MM.1S (cell line): ENCODE results near the gene TPK1.
"Not testable (repeated sequence)": the region's sequence is repeated elsewhere in the genome, so short reads cannot be mapped to it uniquely, and the experiment has no call there.

Source experiments
- DNase-seq: peaks from one replicate; pipeline ENCODE4 v3.0.0-alpha.2; 2015
- H2AFZ ChIP-seq: fragments of 300-600 bp; sonication (generic); 2 replicates; pipeline ENCODE4 v1.6.0; 2016; ENCODE audit warnings: antibody characterized with exemption, low read length
- H3F3A ChIP-seq: fragments of 300-600 bp; sonication (generic); 2 replicates; pipeline ENCODE4 v1.6.1; 2016; ENCODE audit warnings: mild to moderate bottlenecking, antibody characterized with exemption, low read length, moderate library complexity, mixed read lengths; ENCODE audit not compliant: insufficient read depth
- H3K27ac ChIP-seq: fragments of 300-600 bp; sonication (generic); 2 replicates; pipeline ENCODE4 v1.5.1; 2016; ENCODE audit warnings: mild to moderate bottlenecking, low read length
- H3K27me3 ChIP-seq: fragments of 300-600 bp; sonication (generic); replicated peaks from 2 replicates; pipeline ENCODE4 v1.6.0; 2016; ENCODE audit warnings: low read length; ENCODE audit not compliant: insufficient read depth
- H3K36me3 ChIP-seq: fragments of 300-600 bp; sonication (generic); replicated peaks from 2 replicates; pipeline ENCODE4 v1.6.1; 2016; ENCODE audit warnings: mild to moderate bottlenecking, low read length, mixed read lengths; ENCODE audit not compliant: insufficient read depth
- H3K4me1 ChIP-seq: fragments of 300-600 bp; sonication (generic); 2 replicates; pipeline ENCODE4 v1.6.1; 2016; ENCODE audit warnings: low read length, mixed read lengths
- H3K4me2 ChIP-seq: fragments of 300-600 bp; sonication (generic); 2 replicates; pipeline ENCODE4 v1.6.0; 2016; ENCODE audit warnings: low read depth, low read length
- H3K4me3 ChIP-seq: fragments of 300-600 bp; sonication (generic); 2 replicates; pipeline ENCODE4 v1.5.1; 2016; ENCODE audit warnings: low read length, mixed read lengths
- H3K79me2 ChIP-seq: fragments of 300-600 bp; sonication (generic); 2 replicates; pipeline ENCODE4 v1.6.1; 2016; ENCODE audit warnings: mixed run types, low read length, mixed read lengths
- H3K9ac ChIP-seq: fragments of 300-600 bp; sonication (generic); 2 replicates; pipeline ENCODE4 v1.6.1; 2016; ENCODE audit warnings: low read length, mixed read lengths
- H3K9me2 ChIP-seq: fragments of 300-600 bp; sonication (generic); replicated peaks from 2 replicates; pipeline ENCODE4 v1.6.1; 2016; ENCODE audit warnings: mild to moderate bottlenecking, low read length, mixed read lengths; ENCODE audit not compliant: insufficient read depth
- H3K9me3 ChIP-seq: fragments of 300-600 bp; sonication (generic); replicated peaks from 2 replicates; pipeline ENCODE4 v1.6.1; 2016; ENCODE audit warnings: mild to moderate bottlenecking, low read length, mixed read lengths; ENCODE audit not compliant: insufficient read depth
- H4K20me1 ChIP-seq: fragments of 300-600 bp; sonication (generic); 2 replicates; pipeline ENCODE4 v1.6.1; 2016; ENCODE audit warnings: mild to moderate bottlenecking, low read length, moderate library complexity, mixed read lengths; ENCODE audit not compliant: insufficient read depth
- EZH2 ChIP-seq: fragments of 300-600 bp; sonication (generic); optimal IDR thresholded peaks from 2 replicates; pipeline ENCODE3; 2017; ENCODE audit warnings: low read depth, mild to moderate bottlenecking, antibody characterized with exemption, low read length, mixed read lengths
- EZH2phosphoT487 ChIP-seq: fragments of 300-600 bp; sonication (generic); IDR thresholded peaks from 2 replicates; pipeline ENCODE4 v1.6.1; 2018; ENCODE audit warnings: antibody characterized with exemption, low read length
- TF ChIP-seq, protein P1 (sequence below): fragments of 300-600 bp; sonication (generic); IDR thresholded peaks from 2 replicates; pipeline ENCODE4 v1.5.1; 2016; ENCODE audit warnings: antibody characterized with exemption, low read length, mixed read lengths

Gene TPK1

DNA sequence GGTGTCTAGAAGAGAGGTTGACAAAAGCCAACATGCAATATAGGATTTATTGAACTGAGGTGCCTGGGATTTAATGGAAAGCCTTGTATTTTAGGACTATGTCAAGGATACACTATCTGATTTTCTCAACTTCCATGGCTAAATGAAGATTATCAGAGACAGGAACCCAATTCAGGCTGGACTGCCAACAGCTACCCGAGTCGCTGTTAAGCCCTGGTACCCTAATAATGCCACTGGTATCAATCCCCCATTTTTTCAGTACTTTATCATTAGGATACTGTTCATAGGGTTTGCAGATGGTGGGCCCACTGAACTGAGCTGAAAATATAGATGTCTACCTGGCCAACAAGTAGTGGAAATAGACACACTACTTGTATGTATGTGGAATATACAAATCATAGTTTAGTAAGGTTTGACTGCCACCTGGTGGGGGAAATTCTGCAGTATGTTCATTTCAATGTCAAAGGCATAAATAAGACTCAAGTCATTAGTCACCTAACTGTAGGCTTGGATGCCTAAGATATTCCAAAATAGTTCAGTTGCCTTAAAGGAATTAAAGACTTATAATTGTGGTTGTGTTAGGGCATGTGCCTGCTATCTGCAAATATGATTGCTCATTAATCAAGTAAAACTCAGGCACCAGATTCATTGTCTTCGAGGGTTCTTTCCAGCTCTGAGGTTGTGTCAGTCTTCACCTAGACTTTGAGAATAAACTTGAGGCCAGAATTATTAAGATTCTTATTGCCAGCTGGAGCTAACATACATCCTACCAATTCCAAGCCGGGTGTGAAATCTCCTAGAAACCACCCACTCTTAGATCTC lies 398.3 kb downstream of the TPK1 start:
- DNase-seq: peak; percentile 67
- Histone ChIP-seq H3K27ac (no peak overlapping the region), H2AFZ (no peak overlapping the region), H3K4me3 (no peak overlapping the region), H3K9me3 (no peaks in the 10 kb centered on the region), H4K20me1 (no peaks in the 10 kb centered on the region), H3K36me3 (no peaks in the 10 kb centered on the region), H3K79me2 (no peaks in the 10 kb centered on the region), H3K4me2 (no peak overlapping the region), H3K4me1 (no peaks in the 10 kb centered on the region), H3K9me2 (no peaks in the 10 kb centered on the region), H3F3A (no peaks in the 10 kb centered on the region), H3K9ac (no peak overlapping the region), H3K27me3 (no peaks in the 10 kb centered on the region)
- TF ChIP-seq, protein P1, sequence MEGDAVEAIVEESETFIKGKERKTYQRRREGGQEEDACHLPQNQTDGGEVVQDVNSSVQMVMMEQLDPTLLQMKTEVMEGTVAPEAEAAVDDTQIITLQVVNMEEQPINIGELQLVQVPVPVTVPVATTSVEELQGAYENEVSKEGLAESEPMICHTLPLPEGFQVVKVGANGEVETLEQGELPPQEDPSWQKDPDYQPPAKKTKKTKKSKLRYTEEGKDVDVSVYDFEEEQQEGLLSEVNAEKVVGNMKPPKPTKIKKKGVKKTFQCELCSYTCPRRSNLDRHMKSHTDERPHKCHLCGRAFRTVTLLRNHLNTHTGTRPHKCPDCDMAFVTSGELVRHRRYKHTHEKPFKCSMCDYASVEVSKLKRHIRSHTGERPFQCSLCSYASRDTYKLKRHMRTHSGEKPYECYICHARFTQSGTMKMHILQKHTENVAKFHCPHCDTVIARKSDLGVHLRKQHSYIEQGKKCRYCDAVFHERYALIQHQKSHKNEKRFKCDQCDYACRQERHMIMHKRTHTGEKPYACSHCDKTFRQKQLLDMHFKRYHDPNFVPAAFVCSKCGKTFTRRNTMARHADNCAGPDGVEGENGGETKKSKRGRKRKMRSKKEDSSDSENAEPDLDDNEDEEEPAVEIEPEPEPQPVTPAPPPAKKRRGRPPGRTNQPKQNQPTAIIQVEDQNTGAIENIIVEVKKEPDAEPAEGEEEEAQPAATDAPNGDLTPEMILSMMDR: peak; percentile 71
- no peak for TF ChIP-seq EZH2

DNA sequence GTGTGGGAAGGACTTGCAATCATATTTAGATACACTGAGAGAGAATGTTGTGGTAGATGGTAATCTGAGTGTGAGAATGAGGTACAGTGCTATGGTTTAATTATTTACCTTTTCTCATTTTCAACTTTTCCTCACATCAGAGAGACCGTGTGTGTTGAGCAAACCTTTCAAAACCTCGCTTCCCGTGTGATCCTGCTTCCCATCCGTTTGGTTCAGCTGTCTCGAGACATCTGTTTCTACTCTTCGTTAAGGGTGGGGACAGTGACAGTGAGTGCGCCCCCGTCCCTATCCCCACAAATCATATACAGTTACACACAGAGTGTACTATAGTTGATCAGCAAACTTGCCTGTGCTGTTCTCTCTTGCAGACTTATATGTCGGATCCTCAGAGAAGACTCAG lies 399.4 kb downstream of the TPK1 start:
- no peak overlapping the region for H3K4me3 ChIP-seq
- no peak overlapping the region for H3K9ac ChIP-seq
- no peak overlapping the region for H2AFZ ChIP-seq
- no peaks in the 10 kb centered on the region for H3K9me3 ChIP-seq
- no peaks in the 10 kb centered on the region for H3K9me2 ChIP-seq
- no peaks in the 10 kb centered on the region for H3K27me3 ChIP-seq
- H4K20me1 ChIP-seq: no peaks in the 10 kb centered on the region
- no peaks in the 10 kb centered on the region for H3K79me2 ChIP-seq
- H3K4me2 ChIP-seq: no peak overlapping the region
- no peaks in the 10 kb centered on the region for H3K4me1 ChIP-seq
- H3F3A ChIP-seq: no peaks in the 10 kb centered on the region
- TF ChIP-seq EZH2 (no peak), EZH2phosphoT487 (no peak)
- TF ChIP-seq, protein P1: no peak
- H3K36me3 ChIP-seq: no peaks in the 10 kb centered on the region
- no peak overlapping the region for H3K27ac ChIP-seq
- DNase-seq: no peak

DNA sequence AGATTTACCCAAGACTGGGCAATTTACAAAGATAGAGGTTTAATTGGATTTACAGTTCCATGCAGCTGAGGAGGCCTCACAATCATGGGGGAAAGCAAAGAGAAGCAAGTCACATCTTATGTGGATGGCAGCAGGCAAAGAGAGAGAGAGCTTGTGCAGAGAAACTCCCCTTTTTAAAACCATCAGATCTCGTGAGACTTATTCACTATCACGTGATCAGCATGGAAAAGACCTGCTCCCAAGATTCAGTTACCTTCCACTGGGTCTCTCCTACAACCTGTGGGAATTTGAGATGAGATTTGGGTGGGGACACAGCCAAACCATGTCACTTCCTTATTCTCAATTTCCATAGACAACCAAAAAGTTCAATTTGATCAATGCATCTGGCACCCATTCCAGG lies 407.4 kb downstream of the TPK1 start:
- Histone ChIP-seq H3K27ac (no peak overlapping the region), H4K20me1 (no peaks in the 10 kb centered on the region), H3K4me2 (no peak overlapping the region), H3K9ac (no peak overlapping the region), H2AFZ (no peak overlapping the region), H3K27me3 (no peaks in the 10 kb centered on the region), H3K4me3 (no peak overlapping the region), H3K79me2 (no peaks in the 10 kb centered on the region), H3K9me2 (no peaks in the 10 kb centered on the region), H3K4me1 (no peaks in the 10 kb centered on the region), H3K9me3 (no peaks in the 10 kb centered on the region), H3F3A (no peaks in the 10 kb centered on the region), H3K36me3 (no peaks in the 10 kb centered on the region)
- no peak for DNase-seq
- TF ChIP-seq, protein P1: no peak
- TF ChIP-seq EZH2 (no peak), EZH2phosphoT487 (no peak)

DNA sequence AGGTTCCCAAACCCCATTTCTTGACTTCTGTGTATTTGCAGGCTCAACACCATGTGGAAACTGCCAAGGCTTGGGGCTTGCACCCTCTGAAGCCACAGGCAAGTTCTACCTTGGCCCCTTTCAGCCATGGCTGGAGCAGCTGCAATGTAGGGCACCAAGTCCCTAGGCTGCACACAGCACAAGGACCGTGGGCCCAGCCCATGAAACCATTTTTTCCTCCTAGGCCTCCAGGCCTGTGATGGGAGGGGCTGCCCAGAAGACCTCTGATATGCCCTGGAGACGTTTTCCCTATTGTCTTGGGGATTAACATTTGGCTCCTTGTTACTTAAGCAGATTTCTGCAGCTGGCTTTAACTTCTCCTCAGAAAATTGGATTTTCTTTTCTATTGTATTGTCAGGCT lies 408.3 kb downstream of the TPK1 start:
- not testable (repeated sequence) for H3K9me3 ChIP-seq, H3K27me3 ChIP-seq, H3K4me1 ChIP-seq, H2AFZ ChIP-seq, H3K4me3 ChIP-seq, H4K20me1 ChIP-seq, H3K79me2 ChIP-seq, H3K9ac ChIP-seq, H3K4me2 ChIP-seq, H3F3A ChIP-seq, H3K27ac ChIP-seq, H3K9me2 ChIP-seq, H3K36me3 ChIP-seq, DNase-seq

DNA sequence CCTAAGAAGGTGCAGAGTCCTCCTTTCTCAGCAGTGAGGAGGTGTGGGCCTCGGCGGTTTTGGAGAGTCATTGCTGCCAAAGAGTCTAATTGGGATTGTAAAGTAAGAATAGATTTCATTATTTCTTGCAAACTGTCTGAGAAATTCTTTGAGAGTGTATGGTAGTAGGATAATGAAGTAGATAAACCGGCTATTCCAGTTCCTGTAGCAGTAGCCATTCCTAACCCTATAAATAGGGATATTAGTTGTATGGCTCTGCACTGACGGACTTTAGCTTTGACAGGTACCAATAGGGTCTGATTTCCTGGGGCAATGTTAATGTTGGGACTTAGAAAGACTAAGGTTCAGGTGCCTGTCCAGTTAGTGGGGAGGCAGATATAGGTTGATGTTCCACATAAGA lies 416.9 kb downstream of the TPK1 start:
- H3K36me3 ChIP-seq, H3K79me2 ChIP-seq, H3K4me1 ChIP-seq, H2AFZ ChIP-seq, H3K9me2 ChIP-seq, H3K4me3 ChIP-seq, DNase-seq, H3K27me3 ChIP-seq, H4K20me1 ChIP-seq, H3K9me3 ChIP-seq, H3K27ac ChIP-seq, H3K9ac ChIP-seq, H3K4me2 ChIP-seq, H3F3A ChIP-seq: not testable (repeated sequence)
